DND-41 (cell line): ENCODE results near the gene TRERF1.

Experiments used
- ATAC-seq: fragments of 200-7000 bp; cut with Tn5 transposase; 3 replicates; pipeline ENCODE4 v1.9.1; 2021; ENCODE audit warnings: low read depth; ENCODE audit not compliant: insufficient read depth
- DNase-seq: peaks from one replicate; pipeline ENCODE4 v3.0.0-alpha.2; 2020
- H2AFZ ChIP-seq: 2 replicates; pipeline ENCODE4 v1.6.0; 2012; ENCODE audit warnings: low read depth, low read length
- H3K27ac ChIP-seq: 2 replicates; pipeline ENCODE4 v1.5.1; 2012; ENCODE audit warnings: low read length, inconsistent platforms
- H3K27me3 ChIP-seq: fragments of 200-600 bp; sonication (generic); 2 replicates; pipeline ENCODE4 v1.6.0; 2012; ENCODE audit warnings: low read length, mild to moderate bottlenecking, inconsistent platforms; ENCODE audit not compliant: insufficient read depth, poor library complexity
- H3K36me3 ChIP-seq: 2 replicates; pipeline ENCODE4 v1.5.1; 2012; ENCODE audit warnings: low read length, inconsistent platforms; ENCODE audit not compliant: insufficient read depth
- H3K4me1 ChIP-seq: 2 replicates; pipeline ENCODE4 v1.5.1; 2012; ENCODE audit warnings: mild to moderate bottlenecking, low read length; ENCODE audit not compliant: insufficient read depth
- H3K4me2 ChIP-seq: 2 replicates; pipeline ENCODE4 v1.6.0; 2012; ENCODE audit warnings: mild to moderate bottlenecking, moderate library complexity, low read length, inconsistent platforms; ENCODE audit not compliant: insufficient read depth
- H3K4me3 ChIP-seq, 2 experiments: fragments of 200-600 bp in 1 of 2; shearing (Covaris generic) in 1 of 2; 2 replicates each; pipeline ENCODE4 v1.5.1; 2012 to 2016; ENCODE audit warnings: inconsistent platforms in 2 of 2, low read length in 2 of 2, mild to moderate bottlenecking in 2 of 2, low read depth in 1 of 2, moderate library complexity in 1 of 2
- H3K79me2 ChIP-seq: 2 replicates; pipeline ENCODE4 v1.6.0; 2012; ENCODE audit warnings: low read length, inconsistent platforms; ENCODE audit not compliant: insufficient read depth
- H3K9ac ChIP-seq: 2 replicates; pipeline ENCODE4 v1.6.0; 2012; ENCODE audit warnings: low read depth, mild to moderate bottlenecking, inconsistent platforms, low read length, moderate library complexity
- H3K9me3 ChIP-seq: 2 replicates; pipeline ENCODE4 v1.5.1; 2012; ENCODE audit warnings: low read length, moderate library complexity, mild to moderate bottlenecking, inconsistent platforms; ENCODE audit not compliant: insufficient read depth, severe bottlenecking
- H4K20me1 ChIP-seq: 2 replicates; pipeline ENCODE4 v1.6.0; 2012; ENCODE audit warnings: low read length; ENCODE audit not compliant: insufficient read depth
- EZH2 ChIP-seq: IDR thresholded peaks from 3 replicates; pipeline ENCODE4 v1.6.1; 2012; ENCODE audit warnings: borderline replicate concordance, low read depth, mild to moderate bottlenecking, moderate library complexity, low read length, inconsistent platforms; ENCODE audit not compliant: severe bottlenecking
- TF ChIP-seq, protein P1 (sequence below): IDR thresholded peaks from 2 replicates; pipeline ENCODE4 v1.5.1; 2012; ENCODE audit warnings: borderline replicate concordance, low read length, moderate library complexity, mild to moderate bottlenecking; ENCODE audit not compliant: poor library complexity, severe bottlenecking; ENCODE audit errors: extremely low read depth

Gene TRERF1, protein sequence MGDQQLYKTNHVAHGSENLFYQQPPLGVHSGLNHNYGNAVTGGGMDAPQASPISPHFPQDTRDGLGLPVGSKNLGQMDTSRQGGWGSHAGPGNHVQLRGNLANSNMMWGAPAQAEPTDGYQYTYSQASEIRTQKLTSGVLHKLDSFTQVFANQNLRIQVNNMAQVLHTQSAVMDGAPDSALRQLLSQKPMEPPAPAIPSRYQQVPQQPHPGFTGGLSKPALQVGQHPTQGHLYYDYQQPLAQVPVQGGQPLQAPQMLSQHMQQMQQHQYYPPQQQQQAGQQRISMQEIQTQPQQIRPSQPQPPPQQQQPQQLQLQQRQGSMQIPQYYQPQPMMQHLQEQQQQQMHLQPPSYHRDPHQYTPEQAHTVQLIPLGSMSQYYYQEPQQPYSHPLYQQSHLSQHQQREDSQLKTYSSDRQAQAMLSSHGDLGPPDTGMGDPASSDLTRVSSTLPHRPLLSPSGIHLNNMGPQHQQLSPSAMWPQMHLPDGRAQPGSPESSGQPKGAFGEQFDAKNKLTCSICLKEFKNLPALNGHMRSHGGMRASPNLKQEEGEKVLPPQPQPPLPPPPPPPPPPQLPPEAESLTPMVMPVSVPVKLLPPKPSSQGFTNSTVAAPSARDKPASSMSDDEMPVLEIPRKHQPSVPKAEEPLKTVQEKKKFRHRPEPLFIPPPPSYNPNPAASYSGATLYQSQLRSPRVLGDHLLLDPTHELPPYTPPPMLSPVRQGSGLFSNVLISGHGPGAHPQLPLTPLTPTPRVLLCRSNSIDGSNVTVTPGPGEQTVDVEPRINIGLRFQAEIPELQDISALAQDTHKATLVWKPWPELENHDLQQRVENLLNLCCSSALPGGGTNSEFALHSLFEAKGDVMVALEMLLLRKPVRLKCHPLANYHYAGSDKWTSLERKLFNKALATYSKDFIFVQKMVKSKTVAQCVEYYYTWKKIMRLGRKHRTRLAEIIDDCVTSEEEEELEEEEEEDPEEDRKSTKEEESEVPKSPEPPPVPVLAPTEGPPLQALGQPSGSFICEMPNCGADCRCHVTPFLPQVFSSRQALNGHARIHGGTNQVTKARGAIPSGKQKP (N-terminal part only)

DNA sequence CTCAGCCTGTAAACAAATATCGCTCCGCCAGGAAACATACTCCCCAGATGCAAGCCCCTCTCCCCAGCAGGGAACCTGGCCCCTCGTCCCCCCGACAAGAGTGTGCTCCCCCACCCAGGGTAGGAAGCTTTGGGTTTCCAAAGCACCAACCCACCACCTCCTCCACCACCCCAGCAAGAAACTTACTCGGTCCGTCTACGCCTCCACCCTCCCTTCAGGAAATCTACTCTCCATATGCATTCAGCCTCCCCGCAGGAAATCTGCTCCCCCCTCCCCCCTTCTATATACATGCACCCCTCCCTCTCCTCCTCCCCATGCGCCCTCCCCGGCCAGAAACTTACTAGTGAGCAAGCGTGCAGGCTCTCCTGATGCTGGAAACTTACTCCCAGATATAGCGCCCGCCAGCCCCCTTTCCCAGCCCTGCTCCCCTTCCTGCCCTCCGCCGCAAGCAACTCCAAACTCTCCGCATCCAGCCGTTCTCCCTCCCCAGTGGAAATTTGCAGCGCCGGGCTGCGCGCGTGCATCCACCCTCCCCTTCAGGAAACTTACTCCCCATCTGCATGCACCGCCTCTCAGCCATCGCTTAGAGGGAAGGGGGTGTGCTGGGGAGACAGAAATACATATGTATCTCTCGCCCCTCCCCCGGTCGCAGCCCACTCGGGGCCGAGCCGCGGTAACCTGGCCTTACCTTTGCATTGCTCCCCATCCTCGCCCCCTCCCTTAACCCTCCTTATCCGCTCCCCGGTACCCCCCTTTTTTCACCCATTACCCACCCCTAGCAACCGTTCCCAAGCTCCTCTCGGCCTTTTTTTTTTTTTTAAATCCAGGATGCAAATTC is at the start of gene TRERF1:
TRERF1 (minus strand) TSS at position 594 of the 838 bp plus-strand sequence. CDS start 182,336 bp downstream, outside the sequence.
- TF ChIP-seq EZH2, result no peak
- TF ChIP-seq, protein P1, sequence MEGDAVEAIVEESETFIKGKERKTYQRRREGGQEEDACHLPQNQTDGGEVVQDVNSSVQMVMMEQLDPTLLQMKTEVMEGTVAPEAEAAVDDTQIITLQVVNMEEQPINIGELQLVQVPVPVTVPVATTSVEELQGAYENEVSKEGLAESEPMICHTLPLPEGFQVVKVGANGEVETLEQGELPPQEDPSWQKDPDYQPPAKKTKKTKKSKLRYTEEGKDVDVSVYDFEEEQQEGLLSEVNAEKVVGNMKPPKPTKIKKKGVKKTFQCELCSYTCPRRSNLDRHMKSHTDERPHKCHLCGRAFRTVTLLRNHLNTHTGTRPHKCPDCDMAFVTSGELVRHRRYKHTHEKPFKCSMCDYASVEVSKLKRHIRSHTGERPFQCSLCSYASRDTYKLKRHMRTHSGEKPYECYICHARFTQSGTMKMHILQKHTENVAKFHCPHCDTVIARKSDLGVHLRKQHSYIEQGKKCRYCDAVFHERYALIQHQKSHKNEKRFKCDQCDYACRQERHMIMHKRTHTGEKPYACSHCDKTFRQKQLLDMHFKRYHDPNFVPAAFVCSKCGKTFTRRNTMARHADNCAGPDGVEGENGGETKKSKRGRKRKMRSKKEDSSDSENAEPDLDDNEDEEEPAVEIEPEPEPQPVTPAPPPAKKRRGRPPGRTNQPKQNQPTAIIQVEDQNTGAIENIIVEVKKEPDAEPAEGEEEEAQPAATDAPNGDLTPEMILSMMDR, result no peak
- peaks cover 5% of the 10 kb centered on the region for H3K27me3 ChIP-seq
- H3K4me2 ChIP-seq, result peak within 1 kb of the TSS; percentile 91
- H2AFZ ChIP-seq, result peak within 1 kb of the TSS; percentile 88
- ATAC-seq (peak; percentile 51), DNase-seq (peak; percentile 79)
- H3K9me3 ChIP-seq, result no peaks in the 10 kb centered on the region
- H3K36me3 ChIP-seq, result no peaks in the 10 kb centered on the region
- peak within 1 kb of the TSS; percentile 77 for H3K9ac ChIP-seq
- H3K79me2 ChIP-seq, result peaks cover 23% of the 10 kb centered on the region
- H3K4me3 ChIP-seq, result peak within 1 kb of the TSS; percentile 51 to 66
- peaks cover 28% of the 10 kb centered on the region for H3K4me1 ChIP-seq
- peaks cover 7% of the 10 kb centered on the region for H4K20me1 ChIP-seq
- peak within 1 kb of the TSS; percentile 87 for H3K27ac ChIP-seq

DNA sequence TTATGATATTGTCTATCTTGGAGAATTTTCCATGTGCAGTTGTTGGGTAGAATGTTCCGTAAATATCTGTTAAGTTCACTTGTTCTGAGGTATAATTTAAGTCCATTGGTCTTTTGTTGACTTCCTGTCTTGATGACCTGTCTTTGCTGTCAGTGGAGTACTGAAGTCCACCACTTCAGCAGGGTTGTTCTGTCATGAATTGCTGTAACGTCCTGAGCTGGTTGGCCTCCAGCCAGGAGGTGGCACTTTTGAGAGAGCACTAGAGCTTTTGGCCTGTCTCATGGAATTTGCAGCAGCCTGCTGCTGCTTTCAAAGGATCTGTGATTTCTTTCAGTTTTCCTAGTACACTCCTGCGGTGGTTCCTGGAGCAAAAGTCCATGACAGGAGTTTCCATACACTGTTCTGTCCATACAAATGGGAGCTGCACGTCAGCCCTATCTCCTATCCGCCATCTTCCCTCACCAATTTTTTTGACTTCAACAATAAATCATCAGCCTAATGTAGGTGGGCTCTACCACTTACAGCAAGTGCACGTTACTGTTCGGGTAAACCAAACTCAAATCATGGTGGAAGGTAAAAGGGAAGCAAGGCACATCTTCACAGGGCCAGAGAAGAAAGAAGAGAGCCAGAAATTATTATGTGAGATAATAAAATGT is 46.9 kb upstream of the TRERF1 start:
- ATAC-seq (no peak), DNase-seq (no peak)
- Histone ChIP-seq H3K27ac (no peak overlapping the region), H4K20me1 (no peaks in the 10 kb centered on the region), H3K4me1 (no peaks in the 10 kb centered on the region), H3K36me3 (no peaks in the 10 kb centered on the region), H3K79me2 (no peaks in the 10 kb centered on the region), H3K4me2 (no peak overlapping the region), H3K27me3 (peaks cover 8% of the 10 kb centered on the region), H3K4me3 (no peak overlapping the region), H3K9ac (no peak overlapping the region), H3K9me3 (no peaks in the 10 kb centered on the region), H2AFZ (no peak overlapping the region)
- no peak for TF ChIP-seq EZH2
- TF ChIP-seq, protein P1, result no peak

DNA sequence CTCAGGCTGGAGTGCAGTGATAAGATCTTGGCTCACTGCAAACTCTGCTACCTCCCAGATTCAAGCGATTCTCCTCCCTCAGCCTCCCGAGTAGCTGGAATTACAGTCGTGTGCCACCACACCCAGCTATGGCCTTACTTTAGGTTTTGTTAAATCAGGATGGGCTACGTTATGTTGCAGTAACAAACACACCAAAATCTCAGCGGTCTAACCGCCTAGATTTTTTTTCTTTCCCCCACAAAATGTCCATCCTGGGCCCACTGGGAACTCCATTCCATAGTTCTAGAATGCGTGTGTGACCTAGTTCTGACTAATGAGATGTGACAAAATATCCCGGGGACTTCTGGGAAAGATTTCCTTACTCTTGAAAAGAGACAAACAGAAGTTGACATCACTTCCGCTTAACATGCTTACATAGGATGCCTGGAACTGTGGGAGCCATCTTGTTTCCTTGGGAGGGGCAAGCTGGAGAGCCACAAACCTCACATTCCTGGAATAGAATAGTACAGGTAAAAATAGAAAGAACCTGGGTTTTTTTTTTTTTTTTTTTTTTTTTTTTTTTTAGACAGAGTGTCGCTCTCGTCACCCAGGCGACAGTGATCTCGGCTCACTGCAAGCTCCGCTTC is 42.3 kb upstream of the TRERF1 start:
- no peak overlapping the region for H3K4me2 ChIP-seq
- ATAC-seq, result no peak
- H3K9me3 ChIP-seq, result no peaks in the 10 kb centered on the region
- H3K36me3 ChIP-seq, result no peaks in the 10 kb centered on the region
- TF ChIP-seq, protein P1, result no peak
- no peak for TF ChIP-seq EZH2
- H3K4me3 ChIP-seq, result no peak overlapping the region
- peaks cover 3% of the 10 kb centered on the region for H3K27me3 ChIP-seq
- no peaks in the 10 kb centered on the region for H3K4me1 ChIP-seq
- no peak overlapping the region for H3K27ac ChIP-seq
- no peak overlapping the region for H3K9ac ChIP-seq
- H4K20me1 ChIP-seq, result no peaks in the 10 kb centered on the region
- no peaks in the 10 kb centered on the region for H3K79me2 ChIP-seq
- H2AFZ ChIP-seq, result no peak overlapping the region
- DNase-seq, result no peak
